ENCODE results near the gene CYLD.

CYLD gene

DNA sequence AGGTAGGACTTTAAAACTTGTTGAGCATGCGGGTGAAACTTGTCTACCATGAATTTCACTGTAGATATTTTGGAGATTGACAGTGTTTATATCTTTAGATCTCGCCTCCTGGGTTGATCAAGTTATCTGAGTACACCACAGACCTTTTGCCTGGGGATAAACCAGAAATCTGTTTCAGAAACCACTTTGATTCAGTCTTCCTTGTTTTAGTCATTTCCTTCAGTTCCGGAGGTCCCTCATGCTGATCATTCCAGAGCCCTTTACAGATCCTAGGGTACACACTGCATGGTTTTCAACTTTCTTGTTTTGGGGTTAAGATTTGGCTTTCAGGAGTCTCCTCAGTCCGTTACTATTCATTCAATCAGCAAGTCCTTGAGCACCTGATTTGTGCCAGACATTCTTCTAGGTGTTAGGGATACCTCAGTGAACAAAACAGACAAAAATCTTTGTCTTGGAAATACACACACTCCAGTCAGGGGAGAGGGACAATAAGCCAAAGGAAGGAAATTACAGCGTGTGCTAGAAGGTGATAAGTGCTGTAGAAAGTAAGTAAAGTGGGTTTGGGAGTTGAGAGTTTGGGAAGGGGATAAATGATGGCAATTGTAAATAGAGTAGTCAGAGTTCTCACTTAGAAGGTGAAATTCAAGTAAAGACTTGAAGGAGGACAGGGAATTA is 36.3 kb upstream of the CYLD start:
- TF ChIP-seq, protein P1, sequence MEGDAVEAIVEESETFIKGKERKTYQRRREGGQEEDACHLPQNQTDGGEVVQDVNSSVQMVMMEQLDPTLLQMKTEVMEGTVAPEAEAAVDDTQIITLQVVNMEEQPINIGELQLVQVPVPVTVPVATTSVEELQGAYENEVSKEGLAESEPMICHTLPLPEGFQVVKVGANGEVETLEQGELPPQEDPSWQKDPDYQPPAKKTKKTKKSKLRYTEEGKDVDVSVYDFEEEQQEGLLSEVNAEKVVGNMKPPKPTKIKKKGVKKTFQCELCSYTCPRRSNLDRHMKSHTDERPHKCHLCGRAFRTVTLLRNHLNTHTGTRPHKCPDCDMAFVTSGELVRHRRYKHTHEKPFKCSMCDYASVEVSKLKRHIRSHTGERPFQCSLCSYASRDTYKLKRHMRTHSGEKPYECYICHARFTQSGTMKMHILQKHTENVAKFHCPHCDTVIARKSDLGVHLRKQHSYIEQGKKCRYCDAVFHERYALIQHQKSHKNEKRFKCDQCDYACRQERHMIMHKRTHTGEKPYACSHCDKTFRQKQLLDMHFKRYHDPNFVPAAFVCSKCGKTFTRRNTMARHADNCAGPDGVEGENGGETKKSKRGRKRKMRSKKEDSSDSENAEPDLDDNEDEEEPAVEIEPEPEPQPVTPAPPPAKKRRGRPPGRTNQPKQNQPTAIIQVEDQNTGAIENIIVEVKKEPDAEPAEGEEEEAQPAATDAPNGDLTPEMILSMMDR (IDR thresholded peaks at IDR 0.05; ENCODE audit: low read depth, low read length) = no peak
- no peak for DNase-seq (ENCODE audit: low read depth in 2 of 2)

DNA sequence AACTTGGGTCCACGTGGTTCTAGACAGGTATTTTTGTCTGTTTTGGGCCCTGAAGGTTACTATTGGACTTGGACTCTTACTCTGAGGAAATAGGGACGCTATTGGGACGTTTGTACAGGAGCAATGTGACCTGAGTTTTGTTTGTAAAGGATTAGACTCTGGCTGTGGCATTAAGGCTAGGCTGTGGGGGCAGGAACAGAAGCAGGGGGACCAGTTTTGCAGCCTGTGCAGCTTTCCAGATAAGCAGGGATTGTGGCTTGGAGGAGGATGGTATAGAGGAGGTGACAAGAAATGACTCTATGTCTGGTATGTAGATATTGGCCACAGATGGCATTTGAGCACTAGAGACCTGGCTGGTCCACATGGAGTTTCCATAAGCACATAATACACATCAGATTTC is 35.6 kb upstream of the CYLD start:
- TF ChIP-seq, protein P1 (IDR thresholded peaks at IDR 0.05; ENCODE audit: low read depth, low read length) = no peak
- no peak overlapping the region for H3K4me3 ChIP-seq (replicated peaks in 1 of 2; ENCODE audit: low read depth in 2 of 2, low read length in 2 of 2)
- no peak for DNase-seq (ENCODE audit: low read depth in 2 of 2)

More for the DNA sequence above, 36.3 kb upstream of the CYLD start:
- H3K4me3 ChIP-seq (replicated peaks in 1 of 2; ENCODE audit: low read depth in 2 of 2, low read length in 2 of 2) = no peak overlapping the region

DNA sequence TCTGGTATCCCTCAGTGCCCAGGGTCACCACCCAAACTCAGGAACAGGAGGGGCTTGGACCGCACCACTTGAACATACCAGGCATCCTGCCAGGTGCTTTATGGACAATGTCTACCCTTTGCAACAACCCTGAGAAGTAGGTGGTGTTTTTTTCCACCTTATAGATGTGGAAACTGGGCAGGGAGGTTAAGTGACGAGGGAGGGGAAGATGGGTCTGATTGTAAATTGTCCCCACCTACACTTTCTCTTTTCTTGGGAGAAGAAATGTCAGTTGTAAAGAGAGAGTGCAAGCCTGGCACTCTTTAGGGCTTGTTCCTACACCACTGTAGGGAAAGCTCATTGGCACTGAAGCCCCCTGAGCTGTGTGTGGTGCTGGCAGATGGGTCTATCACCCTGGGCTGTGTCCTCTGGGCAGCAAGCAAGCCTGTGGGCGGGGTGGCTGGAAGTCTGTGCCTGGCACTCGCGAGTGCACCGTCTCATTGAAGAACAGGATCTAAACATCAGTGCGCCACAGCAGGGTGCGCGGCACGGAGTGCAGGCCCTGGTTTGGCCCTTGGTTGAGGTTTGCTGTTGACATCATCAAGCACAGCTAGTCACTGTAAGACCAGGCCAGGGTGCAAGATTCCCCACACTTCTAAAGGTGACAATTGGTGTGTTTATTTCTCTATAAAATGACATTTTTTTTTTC is 33.4 kb upstream of the CYLD start:
- TF ChIP-seq, protein P1 (IDR thresholded peaks at IDR 0.05; ENCODE audit: low read depth, low read length) = no peak
- DNase-seq (ENCODE audit: low read depth in 2 of 2) = no peak
- no peak overlapping the region for H3K4me3 ChIP-seq (replicated peaks in 1 of 2; ENCODE audit: low read depth in 2 of 2, low read length in 2 of 2)

DNA sequence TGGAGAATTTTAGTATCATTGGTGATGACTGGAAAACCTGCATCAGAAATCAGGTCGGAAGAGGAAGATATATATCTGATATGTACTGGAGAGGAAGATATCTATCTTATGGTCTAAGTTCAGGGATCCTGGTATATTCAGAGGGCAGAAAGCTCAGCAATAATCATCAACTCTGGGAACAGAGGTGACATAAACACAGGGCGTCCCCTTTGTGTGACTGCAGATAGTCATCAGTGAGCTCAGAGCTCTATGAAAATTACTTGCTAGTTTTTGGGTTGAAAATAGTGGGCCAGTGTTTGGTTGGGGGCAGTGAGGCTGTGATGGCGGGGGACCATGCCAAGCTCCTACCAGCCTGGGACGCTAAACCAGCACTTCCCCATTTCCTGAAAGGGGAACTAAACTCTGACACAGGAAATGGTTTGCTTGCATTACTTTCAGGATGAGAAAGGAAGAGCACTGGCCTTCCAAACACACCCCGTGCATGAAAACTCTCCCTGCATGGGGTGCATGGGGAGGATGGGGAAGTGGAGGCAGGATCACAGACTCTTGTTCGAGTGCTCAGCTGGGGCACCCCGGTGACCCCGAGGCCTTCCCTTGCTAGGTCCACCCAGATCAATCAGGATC is 32.7 kb upstream of the CYLD start:
- no peak for DNase-seq (ENCODE audit: low read depth in 2 of 2)
- no peak overlapping the region for H3K4me3 ChIP-seq (replicated peaks in 1 of 2; ENCODE audit: low read depth in 2 of 2, low read length in 2 of 2)
- TF ChIP-seq, protein P1 (IDR thresholded peaks at IDR 0.05; ENCODE audit: low read depth, low read length) = no peak

DNA sequence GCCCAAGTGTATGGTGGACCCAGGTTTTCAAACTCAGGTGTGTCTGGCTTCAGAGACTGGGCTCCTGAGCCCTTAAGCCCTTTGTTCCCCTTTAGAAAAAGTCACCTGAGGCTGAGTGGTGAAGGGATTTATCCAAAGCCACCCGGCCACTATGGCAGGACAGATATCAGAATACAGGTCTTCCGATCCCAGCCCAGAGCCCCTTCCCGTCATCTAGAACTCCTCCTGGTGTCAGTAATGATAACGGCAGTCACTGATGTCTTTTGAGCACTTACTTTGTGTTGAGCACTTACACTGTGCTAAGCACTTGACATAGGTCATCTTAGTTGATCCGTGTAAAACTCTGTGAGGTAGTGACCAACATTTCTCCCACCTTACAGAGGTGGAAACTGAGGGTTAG is 31.9 kb upstream of the CYLD start:
- TF ChIP-seq, protein P1 (IDR thresholded peaks at IDR 0.05; ENCODE audit: low read depth, low read length) = no peak
- no peak overlapping the region for H3K4me3 ChIP-seq (replicated peaks in 1 of 2; ENCODE audit: low read depth in 2 of 2, low read length in 2 of 2)
- no peak for DNase-seq (ENCODE audit: low read depth in 2 of 2)

DNA sequence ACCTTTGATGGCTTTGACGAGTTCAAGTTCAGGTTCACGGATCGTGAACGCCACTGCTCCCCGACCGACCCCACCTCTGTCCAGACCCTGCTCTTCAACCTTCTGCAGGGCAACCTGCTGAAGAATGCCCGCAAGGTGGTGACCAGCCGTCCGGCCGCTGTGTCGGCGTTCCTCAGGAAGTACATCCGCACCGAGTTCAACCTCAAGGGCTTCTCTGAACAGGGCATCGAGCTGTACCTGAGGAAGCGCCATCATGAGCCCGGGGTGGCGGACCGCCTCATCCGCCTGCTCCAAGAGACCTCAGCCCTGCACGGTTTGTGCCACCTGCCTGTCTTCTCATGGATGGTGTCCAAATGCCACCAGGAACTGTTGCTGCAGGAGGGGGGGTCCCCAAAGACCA is 30.8 kb upstream of the CYLD start:
- no peak for DNase-seq (ENCODE audit: low read depth in 2 of 2)
- TF ChIP-seq, protein P1 (IDR thresholded peaks at IDR 0.05; ENCODE audit: low read depth, low read length) = no peak
- H3K4me3 ChIP-seq (replicated peaks in 1 of 2; ENCODE audit: low read depth in 2 of 2, low read length in 2 of 2) = no peak overlapping the region

Measured in cardiac fibroblast (primary cell).